H1 (cell line): ENCODE measurements around the gene INHBC. TPM values are rescaled to one million over a fixed set of nuclear protein-coding genes. Genes with fewer than 3 reads are reported as not detected.

Experiments
- BRCA1 ChIP-seq: IDR thresholded peaks from 2 replicates; pipeline ENCODE4 v1.6.1; 2012; ENCODE audit warnings: low read depth, low read length, improper control_type of control experiment
- CHD7 ChIP-seq: fragments of 300-600 bp; sonication (generic); IDR thresholded peaks from 2 replicates; pipeline ENCODE4 v1.7.1; 2012; ENCODE audit warnings: low read length, moderate library complexity, mild to moderate bottlenecking, inconsistent platforms; ENCODE audit not compliant: insufficient replicate concordance
- FOSL1 ChIP-seq: IDR thresholded peaks from 2 replicates; pipeline ENCODE4 v1.6.1; 2011; ENCODE audit warnings: mild to moderate bottlenecking, low read depth, low read length, moderate library complexity; ENCODE audit not compliant: insufficient read depth
- GTF2F1 ChIP-seq: IDR thresholded peaks from 2 replicates; pipeline ENCODE4 v1.6.1; 2012; ENCODE audit warnings: low read depth, low read length, improper control_type of control experiment, borderline replicate concordance
- KDM4A ChIP-seq: IDR thresholded peaks from one replicate; pipeline ENCODE4 v1.7.1; 2012; ENCODE audit warnings: low read depth, mild to moderate bottlenecking, moderate library complexity, low read length, inconsistent platforms; ENCODE audit not compliant: severe bottlenecking
- POLR2A ChIP-seq, 2 experiments: IDR thresholded peaks; 1 replicate in 1 of 2; 2 replicates in 1 of 2; pipeline ENCODE4 v1.6.1; 2011; ENCODE audit warnings: low read depth in 2 of 2, low read length in 2 of 2, mild to moderate bottlenecking in 2 of 2; ENCODE audit errors: control extremely low read depth in 1 of 2
- RAD21 ChIP-seq, 2 experiments: IDR thresholded peaks in 1 of 2; conservative IDR thresholded peaks in 1 of 2; 2 replicates each; pipeline ENCODE4 v1.6.1; 2011; ENCODE audit warnings: low read depth in 2 of 2, low read length in 2 of 2, improper control_type of control experiment in 1 of 2, inconsistent platforms in 1 of 2, mild to moderate bottlenecking in 1 of 2, moderate library complexity in 1 of 2
- SP4 ChIP-seq: IDR thresholded peaks from 2 replicates; pipeline ENCODE4 v1.6.1; 2012; ENCODE audit warnings: low read length, inconsistent platforms
- TAF7 ChIP-seq: optimal IDR thresholded peaks from 2 replicates; pipeline ENCODE3; 2011; ENCODE audit warnings: low read depth, mild to moderate bottlenecking, inconsistent platforms, low read length, moderate library complexity, borderline replicate concordance
- polyA plus RNA-seq, 7 experiments: library from polyadenylated mRNA; depleted of rRNA in 3 of 7; stranded (reverse) in 5 of 7; unstranded in 2 of 7; fragments of >200 nt in 5 of 7; fragments of 200-250 nt in 2 of 7; gene quantifications; 1 replicate in 5 of 7; 2 replicates in 1 of 7; 4 replicates in 1 of 7; pipeline versions ENCODE4 v1.2.1 to v1.2.3, GENCODE V29; 2011 to 2013; ENCODE audit warnings: missing spikeins in 2 of 7, mixed read lengths in 2 of 7
- total RNA-seq: library from RNA; stranded (reverse); fragmentation: NEBNext Ultra II Directional; extraction: Animal tissue kit (Norgen Biotek cat#: 25700); gene quantifications from 2 replicates; pipeline ENCODE4 v1.2.1, GENCODE V29; 2021
- TF ChIP-seq, protein P1 (sequence below): IDR thresholded peaks from 2 replicates; pipeline ENCODE4 v1.6.1; 2011; ENCODE audit warnings: low read length, improper control_type of control experiment
- TF ChIP-seq, protein P2 (sequence below): IDR thresholded peaks from 2 replicates; pipeline ENCODE4 v1.6.1; 2012; ENCODE audit warnings: inconsistent platforms

INHBC gene
- total and polyA plus RNA-seq, 2 of the 8 experiments (the other 6 are each of a cell fraction or from before 2014, with no cell fraction given) = 0.15 TPM; not detected in 1

DNA sequence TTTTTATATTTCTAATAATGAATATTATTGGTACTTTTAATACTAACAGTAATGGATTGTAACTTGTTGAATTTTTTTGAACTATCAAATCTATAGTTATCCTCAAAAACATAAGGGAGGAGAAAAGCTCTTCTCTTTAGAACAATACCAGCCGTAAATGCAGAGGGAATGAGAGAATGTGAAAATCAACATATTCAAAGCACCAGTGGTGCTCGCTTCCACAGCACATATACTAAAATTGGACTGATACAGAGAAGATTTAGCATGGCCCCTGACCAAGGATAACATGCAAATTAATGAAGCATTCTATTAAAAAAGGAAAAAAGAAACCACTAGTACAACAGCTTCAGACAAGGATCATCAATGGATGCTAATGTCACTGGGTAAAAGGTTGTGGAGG lies 19.5 kb upstream of the INHBC start (continued):
- TF ChIP-seq CHD7 (no peak), SP4 (no peak), GTF2F1 (no peak), RAD21 (IDR thresholded peaks at IDR 0.05 in 1 of 2, conservative IDR thresholded peaks at IDR 0.05 in 1 of 2; ENCODE audit: low read depth in 2 of 2, low read length in 2 of 2) (no peak), TAF7 (no peak), BRCA1 (no peak), KDM4A (no peak), POLR2A (IDR thresholded peaks at IDR 0.05; ENCODE audit: control extremely low read depth in 1 of 2, low read depth in 2 of 2, low read length in 2 of 2) (no peak), FOSL1 (no peak)
- TF ChIP-seq, protein P1, sequence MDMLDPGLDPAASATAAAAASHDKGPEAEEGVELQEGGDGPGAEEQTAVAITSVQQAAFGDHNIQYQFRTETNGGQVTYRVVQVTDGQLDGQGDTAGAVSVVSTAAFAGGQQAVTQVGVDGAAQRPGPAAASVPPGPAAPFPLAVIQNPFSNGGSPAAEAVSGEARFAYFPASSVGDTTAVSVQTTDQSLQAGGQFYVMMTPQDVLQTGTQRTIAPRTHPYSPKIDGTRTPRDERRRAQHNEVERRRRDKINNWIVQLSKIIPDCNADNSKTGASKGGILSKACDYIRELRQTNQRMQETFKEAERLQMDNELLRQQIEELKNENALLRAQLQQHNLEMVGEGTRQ = no peak
- TF ChIP-seq, protein P2, sequence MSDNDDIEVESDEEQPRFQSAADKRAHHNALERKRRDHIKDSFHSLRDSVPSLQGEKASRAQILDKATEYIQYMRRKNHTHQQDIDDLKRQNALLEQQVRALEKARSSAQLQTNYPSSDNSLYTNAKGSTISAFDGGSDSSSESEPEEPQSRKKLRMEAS = no peak
